K562 (cell line): Measurements from ENCODE around the gene PNMA8C. TPM values are rescaled to one million over a fixed set of nuclear protein-coding genes. Genes with fewer than 3 reads are reported as not detected.

Experiments
- ATAC-seq: fragments of 200-7000 bp; cut with Tn5 transposase; 3 replicates; pipeline ENCODE4 v1.9.1; 2020; ENCODE audit warnings: moderate library complexity
- BruUV-seq: library from RNA; stranded (reverse); fragments of 400-500 nt; replicated peaks from 2 replicates; lab custom pipeline; 2021; lab: Mats Ljungman, UMichigan
- CTCF ChIA-PET: fragments of 300-600 bp; formaldehyde crosslinking; extraction: SDS; loops from one replicate; lab custom pipeline; 2021; ENCODE audit warnings: low intra/inter-chr PET ratio; lab: Yijun Ruan, JAX
- POLR2A ChIA-PET: fragments of 300-600, 350-650 bp; sonication (Branson Sonifier 250); formaldehyde crosslinking; extraction: SDS; loops from one replicate; lab custom pipeline; 2021; ENCODE audit warnings: antibody characterized with exemption, inconsistent platforms; lab: Yijun Ruan, JAX
- DNase-seq, 4 experiments: peaks; one replicate each; pipeline versions ENCODE4 v3.0.0 to v3.0.0-alpha.2; 2011 to 2018; ENCODE audit warnings: low spot score in 3 of 4, mixed read lengths in 3 of 4; ENCODE audit errors: extremely low read depth in 1 of 4
- FAIRE-seq: peaks from 2 replicates; lab custom pipeline; 2011; peaks lifted over from hg19 to GRCh38; lab: Jason Lieb, UNC
- H2AFZ ChIP-seq: 2 replicates; pipeline ENCODE4 v1.6.0; 2011; ENCODE audit warnings: low read depth, low read length, control low read depth, inconsistent platforms
- H3K27ac ChIP-seq: fragments of 200-600 bp; 3 replicates; pipeline ENCODE4 v1.8.0; 2011; ENCODE audit warnings: low read depth, mild to moderate bottlenecking, control low read depth, inconsistent platforms, low read length, moderate library complexity, mixed read lengths; ENCODE audit errors: extremely low read depth
- H3K27me3 ChIP-seq, 2 experiments: fragments of 300-600 bp in 1 of 2; 2 replicates in 1 of 2; 3 replicates in 1 of 2; pipeline versions ENCODE4 v1.6.0 to v1.8.0; 2011; ENCODE audit warnings: inconsistent platforms in 2 of 2, low read length in 2 of 2, mild to moderate bottlenecking in 1 of 2, mixed read lengths in 1 of 2, moderate library complexity in 1 of 2; ENCODE audit not compliant: control insufficient read depth in 2 of 2, insufficient read depth in 2 of 2
- H3K36me3 ChIP-seq: fragments of 300-600 bp; 3 replicates; pipeline ENCODE4 v1.8.0; 2011; ENCODE audit warnings: mild to moderate bottlenecking, low read length, inconsistent platforms; ENCODE audit not compliant: control insufficient read depth, insufficient read depth
- H3K4me1 ChIP-seq, 2 experiments: fragments of 200-600 bp in 1 of 2; replicated peaks in 1 of 2; 2 replicates in 1 of 2; 3 replicates in 1 of 2; pipeline versions ENCODE4 v1.5.1 to v1.8.0; 2011; ENCODE audit warnings: inconsistent platforms in 2 of 2, low read length in 2 of 2, mild to moderate bottlenecking in 1 of 2, mixed read lengths in 1 of 2, moderate library complexity in 1 of 2; ENCODE audit not compliant: control insufficient read depth in 2 of 2, insufficient read depth in 2 of 2
- H3K4me2 ChIP-seq: 2 replicates; pipeline ENCODE4 v1.6.1; 2011; ENCODE audit warnings: low read length, control low read depth, inconsistent platforms, mixed read lengths; ENCODE audit not compliant: insufficient read depth
- H3K4me3 ChIP-seq: fragments of 200-600 bp; sonication (generic), shearing (Covaris generic); 2 replicates; pipeline ENCODE4 v1.5.1; 2016; ENCODE audit warnings: control low read depth, inconsistent platforms
- H3K79me2 ChIP-seq: fragments of 200-600 bp; 3 replicates; pipeline ENCODE4 v1.8.0; 2011; ENCODE audit warnings: low read length, inconsistent platforms; ENCODE audit not compliant: control insufficient read depth, insufficient read depth
- H3K9ac ChIP-seq, 2 experiments: 2 replicates each; pipeline versions ENCODE4 v1.6.0 to v1.6.1; 2011; ENCODE audit warnings: low read depth in 2 of 2, low read length in 2 of 2, control low read depth in 1 of 2, inconsistent platforms in 1 of 2, mild to moderate bottlenecking in 1 of 2, mixed read lengths in 1 of 2; ENCODE audit not compliant: insufficient read depth in 1 of 2
- H3K9me1 ChIP-seq: one replicate; pipeline ENCODE4 v1.6.0; 2011; ENCODE audit warnings: inconsistent platforms, mild to moderate bottlenecking, low read length, moderate library complexity; ENCODE audit not compliant: control insufficient read depth, insufficient read depth
- H3K9me3 ChIP-seq: replicated peaks from 2 replicates; pipeline ENCODE4 v1.5.1; 2011; ENCODE audit warnings: low read depth, low read length, inconsistent platforms; ENCODE audit not compliant: control insufficient read depth, insufficient read depth
- H4K20me1 ChIP-seq: replicated peaks from 2 replicates; pipeline ENCODE4 v1.6.1; 2011; ENCODE audit warnings: low read length, inconsistent platforms, mixed read lengths; ENCODE audit not compliant: control insufficient read depth, insufficient read depth
- JUND ChIP-seq, 2 experiments: IDR thresholded peaks; 2 replicates in 1 of 2; 3 replicates in 1 of 2; pipeline ENCODE4 v1.6.1; 2011; ENCODE audit warnings: borderline replicate concordance in 2 of 2, low read depth in 2 of 2, low read length in 2 of 2, improper control_type of control experiment in 1 of 2, missing biosample characterization in 1 of 2, missing genetic modification characterization in 1 of 2, missing genetic modification reagents in 1 of 2
- POLR2AphosphoS5 ChIP-seq: IDR thresholded peaks from 2 replicates; pipeline ENCODE4 v1.6.1; 2011; ENCODE audit warnings: mild to moderate bottlenecking, low read depth, low read length, moderate library complexity; ENCODE audit not compliant: control insufficient read depth, insufficient read depth
- POLR2G ChIP-seq: fragments of 200-400 bp; formaldehyde crosslinking; IDR thresholded peaks from 2 replicates; pipeline ENCODE4 v1.6.1; 2017; ENCODE audit warnings: low read depth, mild to moderate bottlenecking, antibody characterized with exemption, low read length, moderate library complexity
- ZBTB7A ChIP-seq: IDR thresholded peaks from 2 replicates; pipeline ENCODE4 v1.6.1; 2011; ENCODE audit warnings: low read depth, mild to moderate bottlenecking, low read length, moderate library complexity, borderline replicate concordance; ENCODE audit not compliant: control insufficient read depth
- WGBS: fragments of 100-300 bp; shearing (Covaris generic); methylation state at CpG from one replicate; pipeline ENCODE4 v1.1.6; 2016; ENCODE audit warnings: low coverage, mixed read lengths; ENCODE audit not compliant: insufficient coverage; ENCODE audit errors: missing lambda C conversion rate; 5-methylcytosine and 5-hydroxymethylcytosine counted together
- in situ Hi-C: fragments of 300-500 bp; cut with MboI; formaldehyde crosslinking; loops from 4 replicates; pipeline ENCODE4 v1.15.0; 2018; ENCODE audit warnings: inconsistent platforms, mixed read lengths
- intact Hi-C: fragments of 100-400 bp; cut with micrococcal nuclease; formaldehyde crosslinking; loops from 2 replicates; pipeline ENCODE4 v1.14.2; 2022
- polyA plus RNA-seq, 8 experiments: library from polyadenylated mRNA; depleted of rRNA in 4 of 8; stranded (reverse) in 5 of 8; unstranded in 3 of 8; fragments of >200 nt; fragmentation: Nextera tagmentation in 2 of 8; fragmentation: Illumina TruSeq in 1 of 8; extraction: Ambion mirVana in 2 of 8; extraction: Trizol in 1 of 8; gene quantifications; 2 replicates each; pipeline versions ENCODE4 v1.2.1 to v1.2.3, GENCODE V29; 2011 to 2014; ENCODE audit warnings: inconsistent platforms in 1 of 8, missing spikeins in 1 of 8
- total RNA-seq, 7 experiments: library from RNA; depleted of rRNA in 6 of 7; stranded (reverse); fragments of >200 nt in 6 of 7; fragmentation: Illumina TruSeq in 2 of 7; extraction: Trizol in 2 of 7; gene quantifications; 2 replicates each; pipeline versions ENCODE4 v1.2.1 to v1.2.3, GENCODE V29; 2011 to 2021; ENCODE audit warnings: low replicate concordance in 1 of 7

PNMA8C gene
- total and polyA plus RNA-seq, 9 of the 15 experiments (the other 6 are each of a cell fraction or from before 2014, with no cell fraction given) = 0.04 to 0.05 (median 0.05) TPM; not detected in 6

GRCh38 chr19:46393456-46394401 lies 35.0 kb downstream of the PNMA8C start:
- ChIA-PET CTCF (interaction anchor here (0.5 to 13.2 kb wide), 5 partner anchors 75 to 128 kb away, joined by 3 to 325 read pairs (median 4); no protein-coding TSS in a partner anchor), POLR2A (interaction anchor here (0.7 kb wide), 2 partner anchors 24 to 90 kb away, joined by 3 read pairs; no protein-coding TSS in a partner anchor)
- H3K27me3 ChIP-seq = peaks cover 4 to 5% of the 10 kb centered on the region in 2 experiments; a peak in 2 of 5 replicates
- no peak overlapping the region for H2AFZ ChIP-seq
- FAIRE-seq (no peak), ATAC-seq (peak; percentile 45), DNase-seq (peak in 3 of 4 experiments; percentile 33 to 48 (median 48))
- in situ Hi-C loops (no loop called here), intact Hi-C loops (no loop called here)
- WGBS = 60% methylated on average over 17 of the region's 21 CpGs
- no peaks in the 10 kb centered on the region for H4K20me1 ChIP-seq
- peak overlapping the region in 1 of 2 experiments; percentile 1; a peak in 1 of 4 replicates for H3K9ac ChIP-seq
- no peak overlapping the region for H3K27ac ChIP-seq
- H3K9me1 ChIP-seq = no peaks in the 10 kb centered on the region
- no peaks in the 10 kb centered on the region for H3K79me2 ChIP-seq
- H3K36me3 ChIP-seq = peaks cover 34% of the 10 kb centered on the region; the same call in 2 of the 3 replicates
- BruUV-seq = TSS peak; percentile 28
- peaks cover 0 to 23% of the 10 kb centered on the region in 2 experiments; a peak in 2 of 5 replicates for H3K4me1 ChIP-seq
- TF ChIP-seq POLR2AphosphoS5 = 0 out of 2 replicates have a peak, but pooled peaks have one; percentile 30
- TF ChIP-seq ZBTB7A = 0 out of 2 replicates have a peak, but pooled peaks have one; percentile 12
- no peak for TF ChIP-seq JUND (IDR thresholded peaks at IDR 0.05; ENCODE audit: borderline replicate concordance, low read depth, low read length)
- no peak for TF ChIP-seq JUND (tag; IDR thresholded peaks at IDR 0.05; ENCODE audit: borderline replicate concordance, low read depth, low read length)
- TF ChIP-seq POLR2G = 0 out of 2 replicates have a peak, but pooled peaks have one; percentile 38
- no peak overlapping the region for H3K4me2 ChIP-seq
- H3K4me3 ChIP-seq = no peak overlapping the region
- H3K9me3 ChIP-seq = no peaks in the 10 kb centered on the region
